ENCODE results near the gene RGMA.

DNA sequence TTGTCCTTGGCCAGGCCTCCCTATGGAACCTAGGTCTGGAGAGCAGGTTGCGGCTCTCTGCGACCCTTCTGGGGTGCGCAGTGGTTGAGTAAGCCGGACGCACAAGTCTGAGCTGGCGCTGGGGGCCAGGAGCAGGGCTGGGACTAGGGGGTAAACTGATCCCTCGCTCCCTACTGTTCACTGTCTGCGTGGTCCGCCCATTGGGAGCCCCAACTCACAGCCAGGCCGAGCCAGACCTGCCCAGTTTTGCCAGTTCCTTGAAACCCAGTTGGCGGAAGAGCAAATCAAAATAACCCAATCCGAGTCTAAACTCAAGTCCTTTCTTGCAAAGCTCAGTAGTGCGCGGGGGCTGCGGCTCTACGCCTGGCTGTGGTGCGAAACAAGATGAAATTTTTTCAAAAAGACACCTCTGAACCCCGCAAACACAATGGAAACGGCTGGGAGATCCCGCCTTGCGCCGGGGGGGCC lies 17.5 kb downstream of the RGMA start:
- TF ChIP-seq, protein P1, sequence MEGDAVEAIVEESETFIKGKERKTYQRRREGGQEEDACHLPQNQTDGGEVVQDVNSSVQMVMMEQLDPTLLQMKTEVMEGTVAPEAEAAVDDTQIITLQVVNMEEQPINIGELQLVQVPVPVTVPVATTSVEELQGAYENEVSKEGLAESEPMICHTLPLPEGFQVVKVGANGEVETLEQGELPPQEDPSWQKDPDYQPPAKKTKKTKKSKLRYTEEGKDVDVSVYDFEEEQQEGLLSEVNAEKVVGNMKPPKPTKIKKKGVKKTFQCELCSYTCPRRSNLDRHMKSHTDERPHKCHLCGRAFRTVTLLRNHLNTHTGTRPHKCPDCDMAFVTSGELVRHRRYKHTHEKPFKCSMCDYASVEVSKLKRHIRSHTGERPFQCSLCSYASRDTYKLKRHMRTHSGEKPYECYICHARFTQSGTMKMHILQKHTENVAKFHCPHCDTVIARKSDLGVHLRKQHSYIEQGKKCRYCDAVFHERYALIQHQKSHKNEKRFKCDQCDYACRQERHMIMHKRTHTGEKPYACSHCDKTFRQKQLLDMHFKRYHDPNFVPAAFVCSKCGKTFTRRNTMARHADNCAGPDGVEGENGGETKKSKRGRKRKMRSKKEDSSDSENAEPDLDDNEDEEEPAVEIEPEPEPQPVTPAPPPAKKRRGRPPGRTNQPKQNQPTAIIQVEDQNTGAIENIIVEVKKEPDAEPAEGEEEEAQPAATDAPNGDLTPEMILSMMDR (IDR thresholded peaks at IDR 0.05; ENCODE audit: insufficient read depth, low read depth, low read length): no peak
- TF ChIP-seq EZH2 (IDR thresholded peaks at IDR 0.05; ENCODE audit: insufficient read depth, low read length): peak; percentile 28
